HEK293 (cell line): Measurements from ENCODE around the gene C2orf42.
"Not testable (repeated sequence)": the region's sequence is repeated elsewhere in the genome, so short reads cannot be mapped to it uniquely, and the experiment has no call there.

Experiments
- CTCF ChIA-PET: fragments of 350-600 bp; formaldehyde crosslinking; extraction: SDS; loops from one replicate; lab custom pipeline; 2021; ENCODE audit warnings: antibody characterized with exemption; lab: Yijun Ruan, JAX
- POLR2A ChIA-PET: fragments of 300-600 bp; formaldehyde crosslinking; extraction: SDS; loops from one replicate; lab custom pipeline; 2020; ENCODE audit warnings: antibody characterized with exemption, inconsistent platforms; lab: Yijun Ruan, JAX
- H3K27ac ChIP-seq: fragments of 200-500 bp; sonication (Bioruptor generic); 2 replicates; pipeline ENCODE4 v1.5.1; 2014; ENCODE audit warnings: low read depth, low read length, control low read depth, inconsistent platforms; ENCODE audit errors: extremely low read depth
- H3K36me3 ChIP-seq, 2 experiments: fragments of 200-500 bp in 1 of 2; sonication (Bioruptor generic) in 1 of 2; 1 replicate in 1 of 2; 2 replicates in 1 of 2; pipeline ENCODE4 v1.5.1; 2014 to 2017; ENCODE audit warnings: inconsistent platforms in 2 of 2, low read length in 2 of 2; ENCODE audit not compliant: control insufficient read depth in 2 of 2, insufficient read depth in 1 of 2
- H3K4me1 ChIP-seq: fragments of 200-500 bp; sonication (Bioruptor generic); 2 replicates; pipeline ENCODE4 v1.5.1; 2014; ENCODE audit warnings: mild to moderate bottlenecking, low read length, inconsistent platforms; ENCODE audit not compliant: control insufficient read depth, insufficient read depth
- H3K4me3 ChIP-seq: 2 replicates; pipeline ENCODE4 v1.5.1; 2011; ENCODE audit warnings: low read depth, mild to moderate bottlenecking, control low read depth, low read length, moderate library complexity
- H3K9me3 ChIP-seq: fragments of 200-500 bp; sonication (Bioruptor generic); 2 replicates; pipeline ENCODE4 v1.5.1; 2014; ENCODE audit warnings: low read depth, low read length, inconsistent platforms; ENCODE audit not compliant: control insufficient read depth, insufficient read depth
- GLIS2 ChIP-seq: fragments of 450-650 bp; formaldehyde crosslinking; IDR thresholded peaks from 2 replicates; pipeline ENCODE4 v1.5.1; 2016; ENCODE audit warnings: missing biosample characterization, missing genetic modification characterization
- IKZF3 ChIP-seq: fragments of 450-650 bp; IDR thresholded peaks from 2 replicates; pipeline ENCODE4 v1.5.0; 2018; ENCODE audit warnings: missing biosample characterization, mild to moderate bottlenecking, missing genetic modification characterization, moderate library complexity
- KLF7 ChIP-seq: fragments of 450-650 bp; formaldehyde crosslinking; IDR thresholded peaks from 2 replicates; pipeline ENCODE4 v1.5.1; 2016; ENCODE audit warnings: missing biosample characterization, missing genetic modification characterization, borderline replicate concordance
- MEIS1 ChIP-seq: sonication (generic); formaldehyde crosslinking; IDR thresholded peaks from 2 replicates; pipeline ENCODE4 v1.8.1; 2022; ENCODE audit warnings: missing genetic modification reagents, mild to moderate bottlenecking, borderline replicate concordance
- RBAK ChIP-seq: fragments of 450-650 bp; formaldehyde crosslinking; IDR thresholded peaks from 2 replicates; pipeline ENCODE4 v1.5.1; 2016; ENCODE audit warnings: missing biosample characterization, missing genetic modification characterization
- ZBTB21 ChIP-seq: fragments of 450-650 bp; formaldehyde crosslinking; IDR thresholded peaks from 2 replicates; pipeline ENCODE4 v1.5.1; 2017; ENCODE audit warnings: missing biosample characterization, missing genetic modification characterization
- ZNF121 ChIP-seq: fragments of 450-650 bp; formaldehyde crosslinking; IDR thresholded peaks from 2 replicates; pipeline ENCODE4 v1.5.1; 2016; ENCODE audit warnings: missing biosample characterization, missing genetic modification characterization
- ZNF146 ChIP-seq: fragments of 450-650 bp; formaldehyde crosslinking; IDR thresholded peaks from 2 replicates; pipeline ENCODE4 v1.5.1; 2016; ENCODE audit warnings: missing biosample characterization, missing genetic modification characterization
- ZNF239 ChIP-seq: fragments of 450-650 bp; formaldehyde crosslinking; IDR thresholded peaks from 2 replicates; pipeline ENCODE4 v1.5.1; 2016; ENCODE audit warnings: missing biosample characterization, missing genetic modification characterization
- ZNF302 ChIP-seq: fragments of 450-650 bp; formaldehyde crosslinking; IDR thresholded peaks from 2 replicates; pipeline ENCODE4 v1.5.1; 2016; ENCODE audit warnings: missing biosample characterization, missing genetic modification characterization, low read depth
- ZNF37A ChIP-seq: fragments of 450-650 bp; IDR thresholded peaks from 2 replicates; pipeline ENCODE4 v1.5.1; 2018; ENCODE audit warnings: missing biosample characterization, missing genetic modification characterization
- ZNF394 ChIP-seq: fragments of 450-650 bp; formaldehyde crosslinking; IDR thresholded peaks from 2 replicates; pipeline ENCODE4 v1.5.1; 2016; ENCODE audit warnings: missing biosample characterization, missing genetic modification characterization, mild to moderate bottlenecking, moderate library complexity, borderline replicate concordance
- ZNF48 ChIP-seq: fragments of 450-650 bp; formaldehyde crosslinking; IDR thresholded peaks from 2 replicates; pipeline ENCODE4 v1.5.1; 2016; ENCODE audit warnings: missing biosample characterization, missing genetic modification characterization
- ZNF510 ChIP-seq: fragments of 450-650 bp; formaldehyde crosslinking; IDR thresholded peaks from 2 replicates; pipeline ENCODE4 v1.5.1; 2018; ENCODE audit warnings: mild to moderate bottlenecking, missing genetic modification characterization, missing biosample characterization; ENCODE audit not compliant: insufficient replicate concordance
- ZNF529 ChIP-seq: fragments of 450-650 bp; formaldehyde crosslinking; IDR thresholded peaks from 2 replicates; pipeline ENCODE4 v1.5.1; 2017; ENCODE audit warnings: missing genetic modification characterization, missing biosample characterization; ENCODE audit not compliant: insufficient replicate concordance
- ZNF530 ChIP-seq: fragments of 450-650 bp; formaldehyde crosslinking; IDR thresholded peaks from 2 replicates; pipeline ENCODE4 v1.5.1; 2016; ENCODE audit warnings: low read depth, missing biosample characterization, missing genetic modification characterization
- ZNF585B ChIP-seq: fragments of 450-650 bp; formaldehyde crosslinking; IDR thresholded peaks from 2 replicates; pipeline ENCODE4 v1.5.1; 2016; ENCODE audit warnings: missing biosample characterization, missing genetic modification characterization
- ZNF654 ChIP-seq: fragments of 450-650 bp; formaldehyde crosslinking; IDR thresholded peaks from 2 replicates; pipeline ENCODE4 v1.5.1; 2016; ENCODE audit warnings: low read depth, missing biosample characterization, missing genetic modification characterization
- ZNF660 ChIP-seq: fragments of 450-650 bp; IDR thresholded peaks from 2 replicates; pipeline ENCODE4 v1.5.1; 2018; ENCODE audit warnings: missing biosample characterization, mild to moderate bottlenecking, missing genetic modification characterization
- ZNF670 ChIP-seq: fragments of 450-650 bp; formaldehyde crosslinking; IDR thresholded peaks from 2 replicates; pipeline ENCODE4 v1.5.1; 2016; ENCODE audit warnings: missing biosample characterization, missing genetic modification characterization, low read depth
- TF ChIP-seq, protein P1 (sequence below): fragments of 450-650 bp; formaldehyde crosslinking; IDR thresholded peaks from 2 replicates; pipeline ENCODE4 v1.5.1; 2016; ENCODE audit warnings: missing biosample characterization, missing genetic modification characterization
- TF ChIP-seq, protein P2 (sequence below): fragments of 450-650 bp; formaldehyde crosslinking; IDR thresholded peaks from 2 replicates; pipeline ENCODE4 v1.5.1; 2016; ENCODE audit warnings: missing biosample characterization, missing genetic modification characterization

C2orf42 gene

DNA sequence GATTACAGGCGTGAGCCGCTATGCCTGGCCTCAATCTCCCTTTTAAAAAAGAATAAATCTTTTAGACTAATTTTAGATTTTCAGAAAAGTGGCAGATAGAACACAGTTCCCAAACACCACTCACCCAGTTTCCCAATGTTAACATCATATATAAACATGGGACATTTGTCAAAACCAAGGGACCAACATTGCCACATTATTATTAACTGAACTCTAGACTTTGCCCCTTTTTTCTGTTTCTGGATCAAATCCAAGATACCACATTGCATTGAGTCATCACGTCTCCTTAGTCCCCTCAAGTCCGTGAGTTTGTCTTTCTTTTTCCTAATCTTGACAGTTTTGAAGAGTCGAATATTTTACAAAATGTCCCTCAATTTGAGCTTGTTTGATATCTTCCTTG is 2.4 kb downstream of the C2orf42 start:
- Histone ChIP-seq H3K4me3 (no peak overlapping the region), H3K9me3 (no peaks in the 10 kb centered on the region), H3K27ac (no peak overlapping the region), H3K4me1 (no peaks in the 10 kb centered on the region; the same call in 1 of the 2 replicates), H3K36me3 (no peaks in the 10 kb centered on the region; a peak in 1 of 3 replicates)
- no peak for TF ChIP-seq ZNF37A (tag by site-specific recombination)
- no peak for TF ChIP-seq ZNF585B
- TF ChIP-seq ZNF302 (tag by site-specific recombination) = no peak
- no peak for TF ChIP-seq ZNF121 (tag by site-specific recombination)
- TF ChIP-seq ZNF530 (tag by site-specific recombination) = no peak
- TF ChIP-seq ZNF654 (tag by site-specific recombination) = no peak
- TF ChIP-seq ZNF510 (tag by site-specific recombination) = peak; percentile 97
- CTCF ChIA-PET = no interaction called here
- POLR2A ChIA-PET = interaction anchor here (1.2 kb wide), 1 partner anchor 105 kb away, joined by 3 read pairs; the partner anchor contains the start of gene SNRPG

DNA sequence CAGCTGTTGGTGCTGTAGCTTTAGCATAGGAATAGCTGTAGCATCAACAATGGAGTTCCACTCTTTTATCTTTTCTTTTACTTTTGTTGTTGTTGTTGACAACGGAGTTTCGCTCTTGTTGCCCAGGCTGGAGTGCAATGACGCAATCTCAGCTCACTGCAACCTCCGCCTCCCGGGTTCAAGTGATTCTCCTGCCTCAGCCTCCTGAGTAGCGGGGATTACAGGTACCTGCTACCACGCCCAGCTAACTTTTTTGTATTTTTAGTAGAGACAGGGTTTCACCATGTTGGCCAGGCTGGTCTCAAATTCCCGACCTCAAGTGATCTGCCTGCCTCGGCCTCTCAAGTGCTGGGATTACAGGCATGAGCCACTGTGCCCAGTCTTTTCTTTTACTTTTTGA is 3.6 kb downstream of the C2orf42 start:
- POLR2A ChIA-PET, H3K4me1 ChIP-seq, H3K27ac ChIP-seq, H3K36me3 ChIP-seq, CTCF ChIA-PET, H3K4me3 ChIP-seq, H3K9me3 ChIP-seq: not testable (repeated sequence)

DNA sequence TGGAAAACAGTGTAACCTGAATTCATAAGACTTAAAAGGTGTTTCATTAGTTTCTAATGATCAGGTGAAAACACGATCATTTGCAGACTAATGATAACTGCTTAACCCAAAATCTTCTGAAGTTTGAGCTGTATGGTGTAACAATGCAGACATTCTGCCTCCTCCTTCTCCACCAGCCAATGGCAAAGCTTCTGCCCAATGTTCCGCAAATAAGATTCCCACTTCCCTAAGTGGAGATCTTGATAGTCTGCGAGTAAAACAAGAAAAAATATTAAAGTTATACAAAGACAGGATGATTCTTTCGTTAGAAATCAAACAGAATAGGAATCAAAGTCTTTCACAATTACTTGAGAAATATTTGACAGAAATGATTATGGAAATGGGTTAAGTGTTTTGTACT is 8.1 kb downstream of the C2orf42 start:
- Histone ChIP-seq H3K4me3 (no peak overlapping the region), H3K36me3 (peaks cover 25 to 30% of the 10 kb centered on the region in 2 experiments)
- CTCF ChIA-PET = no interaction called here
- TF ChIP-seq, protein P1, sequence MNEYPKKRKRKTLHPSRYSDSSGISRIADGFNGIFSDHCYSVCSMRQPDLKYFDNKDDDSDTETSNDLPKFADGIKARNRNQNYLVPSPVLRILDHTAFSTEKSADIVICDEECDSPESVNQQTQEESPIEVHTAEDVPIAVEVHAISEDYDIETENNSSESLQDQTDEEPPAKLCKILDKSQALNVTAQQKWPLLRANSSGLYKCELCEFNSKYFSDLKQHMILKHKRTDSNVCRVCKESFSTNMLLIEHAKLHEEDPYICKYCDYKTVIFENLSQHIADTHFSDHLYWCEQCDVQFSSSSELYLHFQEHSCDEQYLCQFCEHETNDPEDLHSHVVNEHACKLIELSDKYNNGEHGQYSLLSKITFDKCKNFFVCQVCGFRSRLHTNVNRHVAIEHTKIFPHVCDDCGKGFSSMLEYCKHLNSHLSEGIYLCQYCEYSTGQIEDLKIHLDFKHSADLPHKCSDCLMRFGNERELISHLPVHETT (tag by site-specific recombination) = no peak
- no peak for TF ChIP-seq ZNF660 (tag by site-specific recombination)
- TF ChIP-seq GLIS2 (tag by site-specific recombination) = no peak
- TF ChIP-seq ZNF239 (tag by site-specific recombination) = no peak
- TF ChIP-seq MEIS1 (CRISPR knock-in tag) = no peak
- TF ChIP-seq ZNF670 (tag by site-specific recombination) = no peak
- no peak for TF ChIP-seq RBAK (tag by site-specific recombination)
- TF ChIP-seq ZNF394 (tag by site-specific recombination) = no peak
- TF ChIP-seq, protein P2, sequence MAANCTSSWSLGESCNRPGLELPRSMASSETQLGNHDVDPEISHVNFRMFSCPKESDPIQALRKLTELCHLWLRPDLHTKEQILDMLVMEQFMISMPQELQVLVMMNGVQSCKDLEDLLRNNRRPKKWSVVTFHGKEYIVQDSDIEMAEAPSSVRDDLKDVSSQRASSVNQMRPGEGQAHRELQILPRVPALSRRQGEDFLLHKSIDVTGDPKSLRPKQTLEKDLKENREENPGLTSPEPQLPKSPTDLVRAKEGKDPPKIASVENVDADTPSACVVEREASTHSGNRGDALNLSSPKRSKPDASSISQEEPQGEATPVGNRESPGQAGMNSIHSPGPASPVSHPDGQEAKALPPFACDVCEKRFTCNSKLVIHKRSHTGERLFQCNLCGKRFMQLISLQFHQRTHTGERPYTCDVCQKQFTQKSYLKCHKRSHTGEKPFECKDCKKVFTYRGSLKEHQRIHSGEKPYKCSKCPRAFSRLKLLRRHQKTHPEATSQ (tag by site-specific recombination) = no peak
- TF ChIP-seq ZBTB21 (tag by site-specific recombination) = no peak
- no peak for TF ChIP-seq KLF7 (tag by site-specific recombination)
- TF ChIP-seq ZNF529 (tag by site-specific recombination) = no peak
- no peak for TF ChIP-seq ZNF146 (tag by site-specific recombination)
- TF ChIP-seq ZNF48 (tag by site-specific recombination) = no peak
- no peak for TF ChIP-seq IKZF3 (tag by site-specific recombination)
- TF ChIP-seq, all 188 proteins: peak for 0
- Histone ChIP-seq H3K4me1 (no peaks in the 10 kb centered on the region), H3K27ac (no peak overlapping the region), H3K9me3 (no peaks in the 10 kb centered on the region)
- POLR2A ChIA-PET = interaction anchor here (0.5 to 2.9 kb wide), 2 partner anchors 8 to 723 kb away, joined by 3 to 13 read pairs; partner anchors contain the start of gene C2orf42
